ENCODE results near the gene PRDM16.

Gene PRDM16

GRCh38 chr1:3197781-3198316 is 128.8 kb downstream of the PRDM16 start:
- peaks cover 2% of the 10 kb centered on the region for H3K9me3 ChIP-seq (ENCODE audit: severe bottlenecking)
- H3K27ac ChIP-seq, result no peak overlapping the region
- H3K4me3 ChIP-seq (ENCODE audit: low read depth, low read length), result no peak overlapping the region
- DNase-seq, result no peak
- no peak for TF ChIP-seq CTCF (IDR thresholded peaks at IDR 0.05; ENCODE audit: low read depth, low read length)
- H3K36me3 ChIP-seq, result no peaks in the 10 kb centered on the region
- H3K27me3 ChIP-seq (ENCODE audit: insufficient read depth, low read depth, severe bottlenecking), result no peaks in the 10 kb centered on the region

GRCh38 chr1:3198371-3199271 is 129.6 kb downstream of the PRDM16 start:
- peak overlapping the region; percentile 44 for H3K27ac ChIP-seq
- H3K27me3 ChIP-seq (ENCODE audit: insufficient read depth, low read depth, severe bottlenecking), result no peaks in the 10 kb centered on the region
- H3K4me3 ChIP-seq (ENCODE audit: low read depth, low read length), result no peak overlapping the region
- no peak for TF ChIP-seq CTCF (IDR thresholded peaks at IDR 0.05; ENCODE audit: low read depth, low read length)
- peak; percentile 55 for DNase-seq
- H3K36me3 ChIP-seq, result no peaks in the 10 kb centered on the region
- no peaks in the 10 kb centered on the region for H3K9me3 ChIP-seq (ENCODE audit: severe bottlenecking)

- no peak for TF ChIP-seq CTCF (IDR thresholded peaks at IDR 0.05; ENCODE audit: low read depth, low read length)
- H3K4me3 ChIP-seq (ENCODE audit: low read depth, low read length), result no peak overlapping the region
- H3K9me3 ChIP-seq (ENCODE audit: severe bottlenecking), result no peaks in the 10 kb centered on the region
- DNase-seq, result no peak
- no peak overlapping the region for H3K27ac ChIP-seq
- H3K27me3 ChIP-seq (ENCODE audit: insufficient read depth, low read depth, severe bottlenecking), result no peaks in the 10 kb centered on the region
- H3K36me3 ChIP-seq, result no peaks in the 10 kb centered on the region
Observed at GRCh38 chr1:3204725-3205124, 135.7 kb downstream of the PRDM16 start.

- DNase-seq, result no peak
- Histone ChIP-seq H3K9me3 (ENCODE audit: severe bottlenecking) (no peaks in the 10 kb centered on the region), H3K4me3 (ENCODE audit: low read depth, low read length) (no peak overlapping the region), H3K36me3 (no peaks in the 10 kb centered on the region), H3K27ac (no peak overlapping the region), H3K27me3 (ENCODE audit: insufficient read depth, low read depth, severe bottlenecking) (no peaks in the 10 kb centered on the region)
- no peak for TF ChIP-seq CTCF (IDR thresholded peaks at IDR 0.05; ENCODE audit: low read depth, low read length)
Observed at GRCh38 chr1:3205815-3206214, 136.8 kb downstream of the PRDM16 start.

- DNase-seq, result no peak
- H3K4me3 ChIP-seq (ENCODE audit: low read depth, low read length), result no peak overlapping the region
- no peaks in the 10 kb centered on the region for H3K9me3 ChIP-seq (ENCODE audit: severe bottlenecking)
- H3K27me3 ChIP-seq (ENCODE audit: insufficient read depth, low read depth, severe bottlenecking), result no peaks in the 10 kb centered on the region
- H3K36me3 ChIP-seq, result no peaks in the 10 kb centered on the region
- no peak for TF ChIP-seq CTCF (IDR thresholded peaks at IDR 0.05; ENCODE audit: low read depth, low read length)
- no peak overlapping the region for H3K27ac ChIP-seq
Observed at GRCh38 chr1:3206696-3207095, 137.7 kb downstream of the PRDM16 start.

All from WERI-Rb-1 (cell line).